Left renal pelvis (tissue), 4 donors: ENCODE data around the gene OR4F3. TPM values are rescaled to one million over a fixed set of nuclear protein-coding genes. Genes with fewer than 3 reads are reported as not detected.
"Not testable (repeated sequence)": the region's sequence is repeated elsewhere in the genome, so short reads cannot be mapped to it uniquely, and the experiment has no call there.

Source experiments
- DNase-seq, 4 donors: peaks; one replicate each; pipeline ENCODE4 v3.0.0-alpha.2; 2013; ENCODE audit warnings: low read depth in 4 of 4, low spot score in 3 of 4
- polyA plus RNA-seq, 4 donors: library from polyadenylated mRNA; unstranded; fragments of 120-200 nt; gene quantifications; one replicate each; pipeline ENCODE4 v1.2.1, GENCODE V29; 2013; ENCODE audit not compliant: insufficient read length in 4 of 4

The OR4F3 gene
- polyA plus RNA-seq: not detected

GRCh38 chr5:181366968-181367367 lies at the start of gene OR4F3:
OR4F3 (plus strand) TSS chr5:181367268.
- not testable (repeated sequence) for DNase-seq

Other genes with a start within 250 kb of the OR4F3 start
- not detected for gene OR2V1, start 236.1 kb upstream of the OR4F3 start, polyA plus RNA-seq
- gene OR2V2, start 219.7 kb upstream of the OR4F3 start, polyA plus RNA-seq: under 1 TPM in 2 of 4 donors, not detected in 2; 0.05 to 0.06 TPM
- gene TRIM7, start 162.1 kb upstream of the OR4F3 start, polyA plus RNA-seq: under 1 TPM; 0.16 to 0.56 (median 0.30) TPM
- gene TRIM41, start 144.0 kb upstream of the OR4F3 start, polyA plus RNA-seq: 10 to 100 TPM; 21.0 to 39.0 (median 31.6) TPM
- gene RACK1, start 123.4 kb upstream of the OR4F3 start, polyA plus RNA-seq: 1,000 to 10,000 TPM; 2,197 to 2,695 (median 2,429) TPM
- gene TRIM52, start 106.1 kb upstream of the OR4F3 start, polyA plus RNA-seq: 10 to 100 TPM; 23.4 to 42.5 (median 27.2) TPM